Activated T-cell treated with anti-CD3 and anti-CD28 coated beads, Interleukin-2, amount 50 U/mL, for 24 hours (primary cell): ENCODE data around the gene COL8A1.
"Not testable (repeated sequence)": the region's sequence is repeated elsewhere in the genome, so short reads cannot be mapped to it uniquely, and the experiment has no call there.

ENCODE experiments used
- DNase-seq: peaks from one replicate; pipeline ENCODE4 v3.0.0-alpha.2; 2020
- H3K27ac Mint-ChIP-seq: 2 replicates; pipeline ENCODE4 v1.8.0; 2020; ENCODE audit warnings: mild to moderate bottlenecking, mixed read lengths
- H3K27me3 Mint-ChIP-seq: 2 replicates; pipeline ENCODE4 v1.8.0; 2020; ENCODE audit warnings: mixed read lengths
- H3K36me3 Mint-ChIP-seq: 2 replicates; pipeline ENCODE4 v1.8.0; 2020; ENCODE audit warnings: low read depth, mixed read lengths
- H3K4me1 Mint-ChIP-seq: 2 replicates; pipeline ENCODE4 v1.8.0; 2020; ENCODE audit warnings: low read depth, mixed read lengths
- H3K4me3 Mint-ChIP-seq: 2 replicates; pipeline ENCODE4 v1.8.0; 2020; ENCODE audit warnings: mild to moderate bottlenecking, moderate library complexity, mixed read lengths
- H3K9me3 Mint-ChIP-seq: 2 replicates; pipeline ENCODE4 v1.8.0; 2020; ENCODE audit warnings: mixed read lengths

Gene COL8A1

DNA sequence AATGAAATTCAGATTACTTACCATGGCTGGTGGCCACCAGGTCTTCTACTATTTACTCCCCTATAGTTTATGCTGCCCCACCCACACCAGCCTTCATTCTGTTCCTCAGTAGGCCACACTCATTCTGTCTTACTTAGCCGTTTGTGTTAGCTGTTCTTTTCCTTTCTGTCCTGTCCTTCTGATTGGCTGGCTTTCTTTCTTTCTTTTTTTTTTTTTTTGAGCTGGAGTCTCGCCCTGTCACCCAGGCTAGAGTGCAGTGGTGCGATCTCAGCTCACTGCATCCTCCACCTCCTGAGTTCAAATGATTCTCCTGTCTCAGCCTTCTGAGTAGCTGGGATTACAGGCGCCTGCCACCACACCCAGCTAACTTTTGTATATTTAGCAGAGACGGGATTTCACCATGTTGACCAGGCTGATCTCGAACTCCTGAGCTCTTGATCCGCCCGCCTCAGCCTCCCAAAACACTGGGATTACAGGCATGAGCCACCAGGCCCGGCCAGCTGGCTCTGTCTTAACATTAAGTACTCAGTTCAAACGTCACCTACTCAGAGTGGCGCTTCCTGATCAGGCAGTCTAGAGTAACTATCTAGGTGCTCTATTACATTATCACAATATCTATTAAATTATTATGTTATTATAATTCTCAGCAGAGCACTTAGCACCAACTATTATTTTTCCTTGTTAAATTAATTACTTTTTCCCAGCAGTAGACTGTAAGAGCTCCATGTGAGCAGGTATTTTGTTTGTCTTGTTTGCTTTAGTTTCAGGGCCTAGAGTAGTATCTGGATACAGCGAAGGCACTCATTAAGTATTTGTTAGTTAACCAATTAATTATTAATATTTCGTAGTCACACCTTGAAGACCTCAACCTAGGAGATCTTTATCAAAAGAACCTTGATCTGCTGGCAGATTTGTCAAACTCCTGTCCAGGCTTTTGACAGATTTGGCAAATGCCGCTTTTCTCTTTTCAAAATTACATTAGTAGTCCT is 185.6 kb downstream of the COL8A1 start:
- no peak overlapping the region for H3K4me3 Mint-ChIP-seq
- peaks cover 49% of the 10 kb centered on the region for H3K4me1 Mint-ChIP-seq
- H3K36me3 Mint-ChIP-seq = peaks cover 48% of the 10 kb centered on the region
- H3K27ac Mint-ChIP-seq = peak overlapping the region; percentile 36
- H3K9me3 Mint-ChIP-seq = no peaks in the 10 kb centered on the region
- H3K27me3 Mint-ChIP-seq = no peaks in the 10 kb centered on the region
- DNase-seq = no peak

DNA sequence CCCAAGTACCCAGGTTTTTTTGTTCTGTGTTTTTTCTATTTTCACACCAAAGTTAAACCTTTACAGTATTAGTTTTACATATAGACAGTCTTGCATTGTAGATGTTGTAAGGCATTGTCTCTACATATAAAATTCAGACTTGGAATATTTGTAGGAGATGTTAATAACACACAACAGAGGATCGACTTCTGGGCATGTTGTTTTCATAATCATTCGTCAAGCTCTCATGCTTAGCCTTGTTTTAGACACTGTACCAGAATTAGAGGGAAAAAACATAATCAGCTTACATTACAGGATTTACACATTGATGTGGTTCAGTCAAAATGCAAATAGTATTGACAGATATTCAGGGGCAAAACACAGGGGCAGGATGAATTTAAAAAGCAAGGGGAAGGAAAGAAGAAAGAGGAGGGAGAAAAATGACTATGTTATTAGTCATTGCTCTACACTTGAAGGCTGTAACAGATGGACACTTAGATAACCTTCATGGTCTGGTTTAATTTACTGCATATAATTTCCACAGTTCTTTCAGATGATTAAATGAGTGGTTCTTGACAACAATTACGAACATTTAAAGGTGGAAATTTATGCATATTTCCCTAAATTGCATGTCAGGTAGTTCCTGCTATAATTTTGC is 186.7 kb downstream of the COL8A1 start:
- H3K4me3 Mint-ChIP-seq = no peak overlapping the region
- peaks cover 40% of the 10 kb centered on the region for H3K36me3 Mint-ChIP-seq
- peak overlapping the region; percentile 72 for H3K27ac Mint-ChIP-seq
- H3K27me3 Mint-ChIP-seq = no peaks in the 10 kb centered on the region
- peaks cover 47% of the 10 kb centered on the region for H3K4me1 Mint-ChIP-seq
- H3K9me3 Mint-ChIP-seq = no peaks in the 10 kb centered on the region
- no peak for DNase-seq

DNA sequence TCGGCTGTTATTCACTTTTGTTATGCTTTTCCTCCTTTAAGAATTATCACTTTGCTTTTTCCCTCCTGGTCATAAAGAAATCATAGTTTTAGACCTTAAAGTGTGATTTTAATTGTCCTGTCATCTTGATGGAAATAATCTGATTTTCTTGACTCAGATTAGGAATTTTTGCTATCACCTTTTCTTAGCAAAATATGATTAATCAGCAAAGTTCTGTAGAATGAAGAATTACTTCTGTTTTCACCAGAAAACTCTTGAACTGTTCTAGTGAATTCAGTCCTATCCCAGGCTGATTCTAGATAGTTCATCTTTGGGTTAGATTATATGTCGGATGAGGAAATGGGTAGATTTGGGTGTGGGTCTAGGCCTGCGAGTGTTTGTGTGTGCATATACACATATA is 191.4 kb downstream of the COL8A1 start:
- Mint-ChIP-seq H3K36me3 (peaks cover 19% of the 10 kb centered on the region), H3K27me3 (no peaks in the 10 kb centered on the region), H3K4me3 (no peak overlapping the region), H3K4me1 (peaks cover 31% of the 10 kb centered on the region), H3K27ac (no peak overlapping the region), H3K9me3 (no peaks in the 10 kb centered on the region)
- no peak for DNase-seq

DNA sequence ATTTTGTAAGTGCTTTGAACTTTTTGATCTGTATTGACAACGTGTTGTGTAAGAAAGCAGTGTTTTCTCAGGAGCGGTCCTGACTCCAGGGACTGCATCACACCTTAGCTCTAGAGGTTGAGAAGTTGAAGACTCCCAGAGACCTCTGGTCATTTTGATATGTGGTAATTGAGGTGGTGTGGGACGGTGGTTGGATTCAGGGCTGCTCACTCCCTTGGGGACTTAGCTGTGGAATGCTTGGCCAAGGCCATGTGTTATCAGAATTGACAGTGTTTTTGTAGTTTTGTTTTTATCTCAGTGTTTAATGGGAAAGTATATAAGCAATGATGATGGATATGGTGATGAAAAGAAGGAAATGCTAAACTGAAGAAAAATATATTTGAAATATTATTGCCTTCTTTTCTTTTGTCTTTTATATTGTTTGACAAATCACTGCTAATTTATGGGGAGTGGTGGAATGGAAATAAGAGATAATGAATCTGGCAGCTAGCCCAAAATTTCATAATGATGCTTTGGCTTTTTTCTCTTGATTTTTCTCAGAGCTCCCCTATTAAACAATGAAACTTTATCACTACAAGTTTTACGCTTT is 195.3 kb downstream of the COL8A1 start:
- DNase-seq = no peak
- H3K27me3 Mint-ChIP-seq = no peaks in the 10 kb centered on the region
- H3K4me1 Mint-ChIP-seq = peaks cover 19% of the 10 kb centered on the region
- peaks cover 2% of the 10 kb centered on the region for H3K36me3 Mint-ChIP-seq
- no peaks in the 10 kb centered on the region for H3K9me3 Mint-ChIP-seq
- no peak overlapping the region for H3K4me3 Mint-ChIP-seq
- H3K27ac Mint-ChIP-seq = peak overlapping the region; percentile 42

DNA sequence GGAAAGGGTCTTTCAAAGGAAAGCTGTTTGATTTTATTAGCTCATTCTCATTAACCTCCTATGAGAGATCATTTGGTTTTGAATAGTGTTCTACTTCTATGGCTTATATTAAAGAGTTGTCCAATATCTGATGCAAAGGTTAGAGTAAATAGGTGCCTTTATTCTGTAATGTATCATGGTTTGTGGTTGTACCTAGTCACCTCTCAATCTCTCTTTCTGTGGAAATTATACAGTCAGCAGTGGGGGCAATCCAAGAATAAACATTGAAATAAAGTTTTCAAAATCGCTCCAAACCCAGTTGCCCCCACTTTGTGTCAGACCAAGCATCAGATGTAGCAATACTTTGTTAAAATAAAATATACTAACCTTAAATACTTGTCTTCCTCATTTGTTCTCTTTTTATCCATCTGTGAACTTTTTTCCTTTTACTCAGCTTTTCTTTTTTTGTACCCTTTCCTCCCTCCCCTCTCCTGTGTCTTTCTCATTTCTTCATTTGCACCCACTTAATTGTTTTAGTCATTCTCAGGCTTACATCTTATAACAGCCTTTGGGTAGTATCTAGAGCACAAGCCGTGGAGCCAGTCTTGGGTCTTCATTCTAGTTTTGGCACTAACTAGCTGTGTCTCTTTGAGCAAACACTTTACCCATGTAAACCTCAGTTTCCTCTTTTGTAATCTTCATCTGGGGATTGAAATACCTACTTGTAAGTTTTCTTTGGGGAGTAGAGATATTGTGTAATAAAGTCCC is 196.0 kb downstream of the COL8A1 start:
- H3K9me3 Mint-ChIP-seq = no peaks in the 10 kb centered on the region
- peaks cover 15% of the 10 kb centered on the region for H3K4me1 Mint-ChIP-seq
- no peaks in the 10 kb centered on the region for H3K27me3 Mint-ChIP-seq
- DNase-seq = no peak
- no peak overlapping the region for H3K27ac Mint-ChIP-seq
- H3K36me3 Mint-ChIP-seq = peaks cover 2% of the 10 kb centered on the region
- no peak overlapping the region for H3K4me3 Mint-ChIP-seq

DNA sequence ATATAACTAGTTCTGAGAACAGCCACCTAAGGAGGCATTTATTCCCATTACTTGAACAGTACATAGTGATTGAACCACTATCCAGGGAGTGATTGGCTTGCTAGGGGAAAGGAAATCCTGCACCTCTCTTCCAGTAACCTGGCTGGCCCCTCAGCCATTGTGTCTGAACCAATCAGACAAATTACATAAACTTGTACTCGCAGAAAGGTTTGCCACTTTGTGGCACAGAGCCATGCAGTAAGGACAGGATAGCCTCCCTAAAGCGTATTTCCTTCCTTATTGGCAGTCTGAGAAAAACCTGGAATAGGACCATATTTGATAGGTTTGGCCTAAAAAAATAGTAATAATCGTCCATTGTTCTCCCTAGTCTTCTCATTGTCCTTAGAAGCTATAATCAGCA is 198.3 kb downstream of the COL8A1 start:
- Mint-ChIP-seq H3K27ac (no peak overlapping the region), H3K4me3 (no peak overlapping the region), H3K9me3 (no peaks in the 10 kb centered on the region)

DNA sequence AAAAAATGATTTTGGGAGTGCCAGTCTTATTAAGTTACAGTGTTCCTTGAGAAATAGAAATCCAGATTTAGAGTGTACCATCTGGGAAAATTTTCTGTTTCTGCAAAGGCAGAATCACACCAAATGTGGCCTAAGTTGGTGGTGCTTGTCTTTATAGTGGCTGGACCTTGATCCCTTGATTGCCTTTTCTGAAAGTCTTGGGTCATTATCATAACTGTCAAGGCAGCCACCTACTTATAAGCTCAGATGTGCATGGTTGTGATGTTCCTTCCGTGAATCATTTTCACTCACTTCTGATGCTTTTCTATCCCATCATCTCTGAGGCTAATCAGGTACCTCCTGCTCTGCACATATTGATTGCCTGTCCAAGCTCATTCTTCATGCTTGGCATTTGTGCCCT is 199.3 kb downstream of the COL8A1 start:
- Mint-ChIP-seq H3K4me1 (peaks cover 4% of the 10 kb centered on the region), H3K9me3 (no peaks in the 10 kb centered on the region), H3K36me3 (peaks cover 10% of the 10 kb centered on the region), H3K27me3 (no peaks in the 10 kb centered on the region), H3K4me3 (no peak overlapping the region), H3K27ac (no peak overlapping the region)
- DNase-seq = no peak

More for the DNA sequence above, 198.3 kb downstream of the COL8A1 start:
- Mint-ChIP-seq H3K36me3 (peaks cover 8% of the 10 kb centered on the region), H3K27me3 (no peaks in the 10 kb centered on the region), H3K4me1 (peaks cover 7% of the 10 kb centered on the region)
- DNase-seq = no peak

DNA sequence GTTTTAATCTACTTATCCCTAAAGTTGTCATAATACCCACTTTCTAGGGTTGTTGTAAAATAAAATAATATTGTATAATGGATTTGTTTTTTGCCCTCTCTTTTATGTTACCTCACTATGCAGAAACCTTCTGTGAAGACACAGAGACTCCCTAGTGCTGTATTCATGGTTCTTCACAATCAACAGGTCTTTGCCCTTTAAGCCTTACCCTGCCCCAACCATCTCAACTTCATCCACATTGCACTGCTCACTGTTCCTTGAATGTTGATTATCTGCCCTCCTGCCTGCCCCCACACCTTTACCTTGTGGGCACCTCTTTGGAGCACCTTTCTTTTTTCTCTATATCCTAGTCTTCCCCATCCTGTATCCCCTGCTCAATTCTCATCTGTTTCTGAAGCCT is 200.4 kb downstream of the COL8A1 start:
- Mint-ChIP-seq H3K9me3 (no peaks in the 10 kb centered on the region), H3K36me3 (peaks cover 10% of the 10 kb centered on the region), H3K27me3 (no peaks in the 10 kb centered on the region), H3K27ac (no peak overlapping the region), H3K4me1 (peaks cover 4% of the 10 kb centered on the region), H3K4me3 (no peak overlapping the region)
- no peak for DNase-seq

DNA sequence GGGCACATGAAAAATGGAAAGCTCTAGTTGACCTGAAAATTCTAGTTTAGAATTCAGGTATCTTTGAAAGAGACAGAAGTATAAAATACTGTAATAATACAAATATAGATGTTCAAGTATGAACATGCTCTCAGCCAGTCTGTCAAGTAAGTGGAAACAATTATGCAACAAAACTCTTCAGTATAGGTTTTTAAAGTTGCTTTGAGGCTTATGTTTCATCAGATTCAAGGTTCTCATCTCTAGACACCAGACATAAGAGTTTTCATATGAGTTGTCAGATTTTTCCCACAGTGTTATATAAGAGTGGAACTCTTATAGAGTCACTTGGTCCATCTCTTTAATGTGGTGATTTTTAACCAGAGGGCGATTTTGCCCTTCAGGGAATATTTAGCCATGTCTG is 201.2 kb downstream of the COL8A1 start:
- DNase-seq = no peak
- H3K9me3 Mint-ChIP-seq = no peaks in the 10 kb centered on the region
- H3K4me3 Mint-ChIP-seq = no peak overlapping the region
- H3K27ac Mint-ChIP-seq = no peak overlapping the region
- no peaks in the 10 kb centered on the region for H3K27me3 Mint-ChIP-seq
- peaks cover 10% of the 10 kb centered on the region for H3K36me3 Mint-ChIP-seq
- peaks cover 6% of the 10 kb centered on the region for H3K4me1 Mint-ChIP-seq

DNA sequence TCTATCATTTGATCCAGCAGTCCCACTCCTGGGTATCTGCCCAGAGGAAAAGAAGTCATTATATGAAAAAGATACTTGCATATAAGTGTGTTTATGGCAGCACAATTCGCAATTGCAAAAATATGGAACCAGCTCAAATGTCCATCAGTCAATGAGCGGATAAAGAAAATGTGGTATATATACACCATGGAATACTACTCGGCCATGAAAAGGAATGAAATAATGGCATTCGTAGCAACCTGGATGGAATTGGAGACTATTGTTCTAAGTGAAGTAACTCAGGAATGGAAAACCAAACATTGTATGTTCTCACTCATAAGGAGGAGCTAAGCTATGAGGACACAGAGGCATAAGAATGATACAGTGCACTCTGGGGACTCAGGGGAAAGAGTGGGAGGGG is 203.6 kb downstream of the COL8A1 start:
- not testable (repeated sequence) for H3K4me3 Mint-ChIP-seq, H3K27ac Mint-ChIP-seq

DNA sequence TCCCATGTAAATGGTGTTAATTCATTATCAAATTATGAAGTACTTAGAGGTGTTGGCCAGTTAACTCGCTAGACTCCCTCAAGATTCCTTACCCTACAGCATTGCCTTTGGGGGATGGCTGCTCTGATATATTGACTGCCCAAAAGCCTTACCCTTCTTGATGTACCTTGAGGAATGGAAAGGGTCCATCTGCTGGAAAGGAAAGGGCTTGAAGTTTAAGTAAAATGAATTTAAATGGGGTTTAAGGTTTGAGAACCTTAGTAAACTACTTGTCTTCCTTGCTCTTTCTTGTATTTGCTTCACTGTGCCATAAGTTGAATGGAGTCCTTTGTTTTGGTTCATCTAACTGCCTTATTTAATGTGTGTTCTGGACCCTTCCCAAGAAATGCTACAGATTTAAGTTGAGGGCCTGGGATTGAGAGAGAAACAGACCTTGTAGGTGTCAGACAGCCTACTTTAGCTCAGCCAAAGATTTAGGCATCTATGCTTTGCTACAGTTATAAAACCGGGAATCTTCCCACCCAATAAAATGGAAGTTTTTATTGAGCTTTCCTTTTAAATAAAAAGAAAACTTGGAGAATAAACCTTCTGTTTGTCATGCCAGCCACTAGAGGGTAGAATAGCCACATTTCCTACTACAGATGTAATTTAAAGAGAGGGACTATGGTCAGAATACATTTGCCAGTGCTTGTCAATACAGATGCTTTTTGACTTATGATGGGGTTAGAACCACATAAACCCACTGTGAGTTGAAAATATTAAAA is 204.6 kb downstream of the COL8A1 start:
- H3K4me3 Mint-ChIP-seq = no peak overlapping the region
- no peaks in the 10 kb centered on the region for H3K27me3 Mint-ChIP-seq
- DNase-seq = no peak
- peaks cover 21% of the 10 kb centered on the region for H3K4me1 Mint-ChIP-seq
- no peak overlapping the region for H3K27ac Mint-ChIP-seq
- peaks cover 10% of the 10 kb centered on the region for H3K36me3 Mint-ChIP-seq
- no peaks in the 10 kb centered on the region for H3K9me3 Mint-ChIP-seq

More for the DNA sequence above, 203.6 kb downstream of the COL8A1 start:
- H3K4me1 Mint-ChIP-seq = peaks cover 18% of the 10 kb centered on the region
- H3K27me3 Mint-ChIP-seq, H3K36me3 Mint-ChIP-seq, H3K9me3 Mint-ChIP-seq, DNase-seq: not testable (repeated sequence)

DNA sequence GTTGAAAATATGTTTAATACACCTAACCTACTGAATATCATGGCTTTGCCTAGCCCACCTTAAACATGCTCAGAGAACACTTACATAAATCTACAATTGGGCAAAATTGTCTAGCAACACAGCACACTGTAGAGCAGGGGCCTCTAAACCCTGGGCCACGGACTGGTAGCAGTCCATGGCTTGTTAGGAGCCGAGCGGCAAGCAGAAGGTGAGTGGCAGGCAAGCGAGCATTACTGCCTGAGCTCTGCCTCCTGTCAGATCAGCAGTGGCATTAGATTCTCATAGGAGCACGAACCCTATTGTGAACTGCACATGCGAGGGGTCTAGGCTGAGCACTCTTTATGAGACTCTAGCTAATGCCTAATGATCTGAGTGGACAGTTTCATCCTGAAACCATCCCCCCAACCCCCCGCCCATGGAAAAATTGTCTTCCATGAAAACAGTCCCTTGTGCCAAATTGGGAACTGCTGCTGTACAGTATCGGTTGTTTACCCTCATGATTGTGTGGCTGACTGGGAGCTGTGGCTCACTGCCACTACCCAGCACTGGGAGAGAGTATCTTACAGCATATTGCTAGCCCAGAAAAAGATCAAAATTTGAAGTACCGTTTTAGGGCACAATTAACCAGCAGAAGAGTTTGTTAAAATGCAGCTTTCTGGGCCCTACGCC is 205.3 kb downstream of the COL8A1 start:
- H3K27me3 Mint-ChIP-seq = no peaks in the 10 kb centered on the region
- no peak overlapping the region for H3K4me3 Mint-ChIP-seq
- no peak overlapping the region for H3K27ac Mint-ChIP-seq
- H3K36me3 Mint-ChIP-seq = peaks cover 10% of the 10 kb centered on the region
- no peaks in the 10 kb centered on the region for H3K9me3 Mint-ChIP-seq
- peaks cover 21% of the 10 kb centered on the region for H3K4me1 Mint-ChIP-seq
- DNase-seq = no peak

DNA sequence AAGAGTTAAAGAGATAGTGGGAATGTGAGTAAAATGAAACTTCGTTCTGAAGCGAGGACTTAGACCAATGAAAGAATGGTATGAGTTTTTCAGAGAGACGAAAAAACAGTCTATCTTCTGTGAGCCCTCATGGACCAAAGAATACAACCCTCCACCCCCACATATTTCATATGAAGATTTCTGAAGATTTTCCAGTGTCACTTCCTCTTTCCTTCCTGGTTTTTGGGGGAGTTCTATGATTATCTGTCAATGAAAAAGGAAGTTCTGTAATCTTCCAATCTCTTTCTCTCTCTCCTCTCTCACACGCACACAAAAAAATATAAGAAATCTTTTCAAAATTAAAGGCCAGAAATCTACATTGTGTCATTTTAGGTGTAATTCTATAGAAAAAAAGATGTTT is 206.9 kb downstream of the COL8A1 start:
- Mint-ChIP-seq H3K9me3 (no peaks in the 10 kb centered on the region), H3K4me1 (peaks cover 20% of the 10 kb centered on the region), H3K4me3 (no peak overlapping the region), H3K36me3 (peaks cover 6% of the 10 kb centered on the region), H3K27ac (no peak overlapping the region), H3K27me3 (no peaks in the 10 kb centered on the region)
- DNase-seq = no peak
